ENCODE data around the gene MERTK. TPM values are rescaled to one million over a fixed set of nuclear protein-coding genes. Genes with fewer than 3 reads are reported as not detected.

MERTK gene
- total and polyA plus RNA-seq, 10 of the 15 experiments (the other 5 are each of a cell fraction or from before 2014, with no cell fraction given), result 0.13 to 30.6 (median 0.50) TPM

GRCh38 chr2:112047537-112048235 lies 149.3 kb downstream of the MERTK start:
- no TSS peak for BruUV-seq (replicated peaks)
- DNase-seq (ENCODE audit: low read depth, low spot score) (no peak), ATAC-seq (no peak), FAIRE-seq (no peak)
- no peak overlapping the region for H3K27ac ChIP-seq (ENCODE audit: control insufficient read depth, insufficient read depth)
- intact Hi-C loops (cut with micrococcal nuclease; ENCODE audit: unreplicated experiment) (loop anchor here (10.0 kb wide), 1 partner anchor 93 kb away; no protein-coding TSS in a partner anchor), in situ Hi-C loops (cut with MboI) (no loop called here)
- WGBS (ENCODE audit: insufficient coverage, insufficient replicate concordance, low lambda C conversion rate, missing lambda C conversion rate), result 85% methylated on average over 7 of the region's 7 CpGs
- ChIA-PET RAD21 (ENCODE audit: unreplicated experiment) (interaction anchor here (0.5 to 3.9 kb wide), 11 partner anchors 130 to 690 kb away, joined by 3 to 22 read pairs (median 3); partner anchors contain the start of gene MERTK), POLR2A (no interaction called here), SMC1A (ENCODE audit: uncharacterized antibody, unreplicated experiment) (interaction anchor here (0.7 to 9.0 kb wide), 10 partner anchors 11 to 164 kb away, joined by 3 to 85 read pairs (median 6); partner anchors contain the start of gene ANAPC1), CTCF (interaction anchor here (0.6 to 11.6 kb wide), 9 partner anchors 11 to 433 kb away, joined by 3 to 189 read pairs (median 4); partner anchors contain the start of gene MERTK)
- no peak overlapping the region for H3K4me2 ChIP-seq (ENCODE audit: control insufficient read depth, insufficient read depth)
- H3K36me3 ChIP-seq (ENCODE audit: control insufficient read depth in 2 of 2, insufficient read depth in 2 of 2, low read length in 1 of 2), result no peaks in the 10 kb centered on the region
- TF ChIP-seq ZNF207 (IDR thresholded peaks at IDR 0.05; ENCODE audit: borderline replicate concordance) (no peak), HDAC6 (IDR thresholded peaks at IDR 0.05; ENCODE audit: unreplicated experiment) (no peak), LARP7 (IDR thresholded peaks at IDR 0.05) (no peak), GABPA (IDR thresholded peaks at IDR 0.05; ENCODE audit: low read depth) (no peak), IRF4 (IDR thresholded peaks at IDR 0.05; ENCODE audit: low read depth, low read length) (no peak), WRNIP1 (IDR thresholded peaks at IDR 0.05; ENCODE audit: borderline replicate concordance, low read depth, low read length) (no peak), GATAD2B (conservative IDR thresholded peaks at IDR 0.05; ENCODE audit: low read depth) (no peak), ZNF24 (IDR thresholded peaks at IDR 0.05) (no peak), CEBPB (IDR thresholded peaks at IDR 0.05; ENCODE audit: borderline replicate concordance in 1 of 2, low read depth in 2 of 2, low read length in 2 of 2) (no peak), MYB (IDR thresholded peaks at IDR 0.05; ENCODE audit: borderline replicate concordance, low read depth, low read length) (no peak), TBL1XR1 (IDR thresholded peaks at IDR 0.05; ENCODE audit: low read depth, low read length) (no peak), ATF7 (IDR thresholded peaks at IDR 0.05; ENCODE audit: low read depth) (no peak), ETV6 (conservative IDR thresholded peaks at IDR 0.05 in 1 of 2, IDR thresholded peaks at IDR 0.05 in 1 of 2; ENCODE audit: borderline replicate concordance in 1 of 2, low read depth in 1 of 2) (no peak), ESRRA (IDR thresholded peaks at IDR 0.05; ENCODE audit: low read length) (no peak), SIX5 (IDR thresholded peaks at IDR 0.05; ENCODE audit: low read depth, low read length, severe bottlenecking) (no peak), SP1 (IDR thresholded peaks at IDR 0.05; ENCODE audit: low read depth, low read length) (no peak), NBN (IDR thresholded peaks at IDR 0.05) (no peak)
- TF ChIP-seq, protein P1, sequence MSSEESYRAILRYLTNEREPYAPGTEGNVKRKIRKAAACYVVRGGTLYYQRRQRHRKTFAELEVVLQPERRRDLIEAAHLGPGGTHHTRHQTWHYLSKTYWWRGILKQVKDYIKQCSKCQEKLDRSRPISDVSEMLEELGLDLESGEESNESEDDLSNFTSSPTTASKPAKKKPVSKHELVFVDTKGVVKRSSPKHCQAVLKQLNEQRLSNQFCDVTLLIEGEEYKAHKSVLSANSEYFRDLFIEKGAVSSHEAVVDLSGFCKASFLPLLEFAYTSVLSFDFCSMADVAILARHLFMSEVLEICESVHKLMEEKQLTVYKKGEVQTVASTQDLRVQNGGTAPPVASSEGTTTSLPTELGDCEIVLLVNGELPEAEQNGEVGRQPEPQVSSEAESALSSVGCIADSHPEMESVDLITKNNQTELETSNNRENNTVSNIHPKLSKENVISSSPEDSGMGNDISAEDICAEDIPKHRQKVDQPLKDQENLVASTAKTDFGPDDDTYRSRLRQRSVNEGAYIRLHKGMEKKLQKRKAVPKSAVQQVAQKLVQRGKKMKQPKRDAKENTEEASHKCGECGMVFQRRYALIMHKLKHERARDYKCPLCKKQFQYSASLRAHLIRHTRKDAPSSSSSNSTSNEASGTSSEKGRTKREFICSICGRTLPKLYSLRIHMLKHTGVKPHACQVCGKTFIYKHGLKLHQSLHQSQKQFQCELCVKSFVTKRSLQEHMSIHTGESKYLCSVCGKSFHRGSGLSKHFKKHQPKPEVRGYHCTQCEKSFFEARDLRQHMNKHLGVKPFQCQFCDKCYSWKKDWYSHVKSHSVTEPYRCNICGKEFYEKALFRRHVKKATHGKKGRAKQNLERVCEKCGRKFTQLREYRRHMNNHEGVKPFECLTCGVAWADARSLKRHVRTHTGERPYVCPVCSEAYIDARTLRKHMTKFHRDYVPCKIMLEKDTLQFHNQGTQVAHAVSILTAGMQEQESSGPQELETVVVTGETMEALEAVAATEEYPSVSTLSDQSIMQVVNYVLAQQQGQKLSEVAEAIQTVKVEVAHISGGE (CRISPR knock-in tag; IDR thresholded peaks at IDR 0.05), result no peak
- TF ChIP-seq, protein P2, sequence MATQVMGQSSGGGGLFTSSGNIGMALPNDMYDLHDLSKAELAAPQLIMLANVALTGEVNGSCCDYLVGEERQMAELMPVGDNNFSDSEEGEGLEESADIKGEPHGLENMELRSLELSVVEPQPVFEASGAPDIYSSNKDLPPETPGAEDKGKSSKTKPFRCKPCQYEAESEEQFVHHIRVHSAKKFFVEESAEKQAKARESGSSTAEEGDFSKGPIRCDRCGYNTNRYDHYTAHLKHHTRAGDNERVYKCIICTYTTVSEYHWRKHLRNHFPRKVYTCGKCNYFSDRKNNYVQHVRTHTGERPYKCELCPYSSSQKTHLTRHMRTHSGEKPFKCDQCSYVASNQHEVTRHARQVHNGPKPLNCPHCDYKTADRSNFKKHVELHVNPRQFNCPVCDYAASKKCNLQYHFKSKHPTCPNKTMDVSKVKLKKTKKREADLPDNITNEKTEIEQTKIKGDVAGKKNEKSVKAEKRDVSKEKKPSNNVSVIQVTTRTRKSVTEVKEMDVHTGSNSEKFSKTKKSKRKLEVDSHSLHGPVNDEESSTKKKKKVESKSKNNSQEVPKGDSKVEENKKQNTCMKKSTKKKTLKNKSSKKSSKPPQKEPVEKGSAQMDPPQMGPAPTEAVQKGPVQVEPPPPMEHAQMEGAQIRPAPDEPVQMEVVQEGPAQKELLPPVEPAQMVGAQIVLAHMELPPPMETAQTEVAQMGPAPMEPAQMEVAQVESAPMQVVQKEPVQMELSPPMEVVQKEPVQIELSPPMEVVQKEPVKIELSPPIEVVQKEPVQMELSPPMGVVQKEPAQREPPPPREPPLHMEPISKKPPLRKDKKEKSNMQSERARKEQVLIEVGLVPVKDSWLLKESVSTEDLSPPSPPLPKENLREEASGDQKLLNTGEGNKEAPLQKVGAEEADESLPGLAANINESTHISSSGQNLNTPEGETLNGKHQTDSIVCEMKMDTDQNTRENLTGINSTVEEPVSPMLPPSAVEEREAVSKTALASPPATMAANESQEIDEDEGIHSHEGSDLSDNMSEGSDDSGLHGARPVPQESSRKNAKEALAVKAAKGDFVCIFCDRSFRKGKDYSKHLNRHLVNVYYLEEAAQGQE (IDR thresholded peaks at IDR 0.05; ENCODE audit: low read depth, low read length), result no peak
- no peak overlapping the region for H2AFZ ChIP-seq (ENCODE audit: control insufficient read depth, low read depth, low read length)
- H3K9me3 ChIP-seq (replicated peaks; ENCODE audit: control insufficient read depth, insufficient read depth, low read length), result no peaks in the 10 kb centered on the region; the same call in 2 of the 3 replicates
- no peaks in the 10 kb centered on the region for H4K20me1 ChIP-seq (ENCODE audit: control insufficient read depth, insufficient read depth)
- H3K4me3 ChIP-seq, result no peak overlapping the region
- no peaks in the 10 kb centered on the region for H3K79me2 ChIP-seq (ENCODE audit: control insufficient read depth, insufficient read depth, low read length)
- no peak overlapping the region for H3K9ac ChIP-seq (ENCODE audit: control insufficient read depth, insufficient read depth, low read length)
- H3K27me3 ChIP-seq (replicated peaks in 1 of 2; ENCODE audit: control insufficient read depth in 2 of 2, insufficient read depth in 2 of 2, low read length in 1 of 2), result no peaks in the 10 kb centered on the region
- H3K4me1 ChIP-seq (ENCODE audit: control insufficient read depth, insufficient read depth, low read length), result no peaks in the 10 kb centered on the region

Measured in GM12878 (cell line).